GM12801 (cell line): ENCODE measurements around the gene POLR1B.

Experiments
- CTCF ChIP-seq: IDR thresholded peaks from one replicate; pipeline ENCODE4 v1.5.1; 2011; ENCODE audit warnings: control low read depth; ENCODE audit not compliant: insufficient read length; ENCODE audit errors: extremely low read depth

Gene POLR1B

GRCh38 chr2:112602917-112603316 is 60.7 kb downstream of the POLR1B start:
- TF ChIP-seq CTCF, result no peak

GRCh38 chr2:112603731-112604130 is 61.5 kb downstream of the POLR1B start:
- no peak for TF ChIP-seq CTCF

GRCh38 chr2:112604952-112605351 is 62.7 kb downstream of the POLR1B start:
- no peak for TF ChIP-seq CTCF

GRCh38 chr2:112605926-112606325 is 63.7 kb downstream of the POLR1B start:
- no peak for TF ChIP-seq CTCF

- no peak for TF ChIP-seq CTCF
Observed at GRCh38 chr2:112606547-112606946, 64.3 kb downstream of the POLR1B start.

- no peak for TF ChIP-seq CTCF
Observed at GRCh38 chr2:112607680-112608438, 65.6 kb downstream of the POLR1B start.

GRCh38 chr2:112614201-112614840 is 72.1 kb downstream of the POLR1B start:
- no peak for TF ChIP-seq CTCF
